Measurements from ENCODE around the gene PIEZO2. TPM values are rescaled to one million over a fixed set of nuclear protein-coding genes. Genes with fewer than 3 reads are reported as not detected.

The PIEZO2 gene
- total RNA-seq, 1 donor from 2014 or later: 134 TPM

DNA sequence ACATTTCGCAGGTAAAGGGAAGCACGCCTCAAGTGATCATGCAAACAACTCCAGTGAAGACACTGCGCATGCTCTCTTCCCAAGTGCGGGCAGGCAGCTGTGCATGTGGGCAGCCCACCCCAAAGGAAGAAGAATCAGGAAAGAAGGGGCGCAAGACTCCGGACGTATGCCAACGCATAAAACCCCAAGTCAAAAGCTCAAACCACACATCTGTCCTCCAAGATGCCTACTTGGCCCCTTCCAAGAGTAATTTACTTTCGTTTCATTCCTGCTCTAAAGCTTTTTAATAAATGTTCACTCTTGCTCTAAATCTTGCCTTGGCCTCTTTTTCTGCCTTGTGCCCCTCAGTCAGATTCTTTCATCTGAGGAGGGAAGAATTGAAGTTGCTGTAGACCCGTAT lies 254.9 kb downstream of the PIEZO2 start:
- no peaks in the 10 kb centered on the region for H3K27me3 Mint-ChIP-seq (ENCODE audit: unreplicated experiment)
- H3K4me3 Mint-ChIP-seq (ENCODE audit: unreplicated experiment): no peak overlapping the region
- H3K9me3 Mint-ChIP-seq (ENCODE audit: unreplicated experiment): no peaks in the 10 kb centered on the region
- no peak overlapping the region for H3K27ac Mint-ChIP-seq (ENCODE audit: unreplicated experiment)
- no peak for TF ChIP-seq CTCF (IDR thresholded peaks at IDR 0.05)
- DNase-seq (ENCODE audit: extremely low spot score, unreplicated experiment): no peak
- H3K4me1 Mint-ChIP-seq (ENCODE audit: unreplicated experiment): peaks cover 24% of the 10 kb centered on the region
- peaks cover 6% of the 10 kb centered on the region for H3K36me3 Mint-ChIP-seq (ENCODE audit: unreplicated experiment)

GRCh38 chr18:10893761-10894160 lies 255.6 kb downstream of the PIEZO2 start:
- H3K36me3 Mint-ChIP-seq (ENCODE audit: unreplicated experiment): peaks cover 10% of the 10 kb centered on the region
- H3K4me1 Mint-ChIP-seq (ENCODE audit: unreplicated experiment): peaks cover 22% of the 10 kb centered on the region
- no peaks in the 10 kb centered on the region for H3K27me3 Mint-ChIP-seq (ENCODE audit: unreplicated experiment)
- H3K27ac Mint-ChIP-seq (ENCODE audit: unreplicated experiment): no peak overlapping the region
- no peaks in the 10 kb centered on the region for H3K9me3 Mint-ChIP-seq (ENCODE audit: unreplicated experiment)
- no peak for DNase-seq (ENCODE audit: extremely low spot score, unreplicated experiment)
- H3K4me3 Mint-ChIP-seq (ENCODE audit: unreplicated experiment): no peak overlapping the region
- no peak for TF ChIP-seq CTCF (IDR thresholded peaks at IDR 0.05)

GRCh38 chr18:10893196-10893595 lies 256.2 kb downstream of the PIEZO2 start:
- DNase-seq (ENCODE audit: extremely low spot score, unreplicated experiment): no peak
- Mint-ChIP-seq H3K4me3 (ENCODE audit: unreplicated experiment) (no peak overlapping the region), H3K4me1 (ENCODE audit: unreplicated experiment) (peaks cover 22% of the 10 kb centered on the region), H3K27me3 (ENCODE audit: unreplicated experiment) (no peaks in the 10 kb centered on the region), H3K9me3 (ENCODE audit: unreplicated experiment) (no peaks in the 10 kb centered on the region), H3K27ac (ENCODE audit: unreplicated experiment) (no peak overlapping the region), H3K36me3 (ENCODE audit: unreplicated experiment) (peaks cover 12% of the 10 kb centered on the region)
- TF ChIP-seq CTCF (IDR thresholded peaks at IDR 0.05): no peak

DNA sequence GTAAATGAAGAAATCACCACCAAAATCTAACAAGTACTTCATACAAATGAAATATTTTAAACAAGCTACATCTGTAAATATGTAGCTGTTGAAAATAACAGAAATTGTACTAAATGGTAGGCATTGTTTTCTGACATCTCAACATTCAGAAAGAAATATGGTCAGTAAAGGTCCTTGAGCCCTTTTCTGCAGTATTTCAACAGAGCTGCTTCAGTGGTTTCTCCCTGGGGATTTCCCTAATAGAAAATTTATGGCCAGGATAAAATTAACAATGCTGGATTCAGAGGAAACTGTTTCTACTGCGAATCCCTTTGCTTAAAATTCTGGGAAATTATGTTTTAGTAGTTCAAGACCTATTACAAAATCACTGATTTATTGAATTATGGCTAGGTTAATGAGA lies 256.6 kb downstream of the PIEZO2 start:
- H3K4me3 Mint-ChIP-seq (ENCODE audit: unreplicated experiment): no peak overlapping the region
- no peak for DNase-seq (ENCODE audit: extremely low spot score, unreplicated experiment)
- peaks cover 22% of the 10 kb centered on the region for H3K4me1 Mint-ChIP-seq (ENCODE audit: unreplicated experiment)
- no peak overlapping the region for H3K27ac Mint-ChIP-seq (ENCODE audit: unreplicated experiment)
- H3K36me3 Mint-ChIP-seq (ENCODE audit: unreplicated experiment): peaks cover 14% of the 10 kb centered on the region
- no peaks in the 10 kb centered on the region for H3K27me3 Mint-ChIP-seq (ENCODE audit: unreplicated experiment)
- TF ChIP-seq CTCF (IDR thresholded peaks at IDR 0.05): no peak
- no peaks in the 10 kb centered on the region for H3K9me3 Mint-ChIP-seq (ENCODE audit: unreplicated experiment)

DNA sequence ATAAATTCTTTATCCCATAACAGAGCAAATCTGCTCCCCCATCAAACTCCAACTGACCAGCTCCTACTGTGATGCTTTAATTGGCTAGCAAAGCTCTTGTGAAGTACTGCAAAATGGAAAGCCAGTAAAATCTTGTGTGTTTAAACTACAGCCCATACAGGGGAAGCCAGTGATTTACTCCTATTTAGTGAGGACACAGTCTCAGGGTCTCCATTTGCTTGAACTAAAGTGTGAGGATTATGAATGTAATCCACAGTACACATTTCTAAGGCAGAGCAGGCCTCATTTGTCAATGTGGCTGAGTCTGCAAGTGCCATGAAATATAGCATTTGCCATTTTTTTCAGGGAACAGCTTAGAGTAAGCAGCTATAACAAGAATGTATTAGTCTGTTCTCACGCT lies 259.3 kb downstream of the PIEZO2 start:
- Mint-ChIP-seq H3K36me3 (ENCODE audit: unreplicated experiment) (peaks cover 14% of the 10 kb centered on the region), H3K9me3 (ENCODE audit: unreplicated experiment) (no peaks in the 10 kb centered on the region), H3K4me3 (ENCODE audit: unreplicated experiment) (no peak overlapping the region), H3K4me1 (ENCODE audit: unreplicated experiment) (peaks cover 16% of the 10 kb centered on the region), H3K27ac (ENCODE audit: unreplicated experiment) (no peak overlapping the region), H3K27me3 (ENCODE audit: unreplicated experiment) (no peaks in the 10 kb centered on the region)
- no peak for TF ChIP-seq CTCF (IDR thresholded peaks at IDR 0.05)
- DNase-seq (ENCODE audit: extremely low spot score, unreplicated experiment): no peak
